Measurements from ENCODE around the gene GPR39.

DNA sequence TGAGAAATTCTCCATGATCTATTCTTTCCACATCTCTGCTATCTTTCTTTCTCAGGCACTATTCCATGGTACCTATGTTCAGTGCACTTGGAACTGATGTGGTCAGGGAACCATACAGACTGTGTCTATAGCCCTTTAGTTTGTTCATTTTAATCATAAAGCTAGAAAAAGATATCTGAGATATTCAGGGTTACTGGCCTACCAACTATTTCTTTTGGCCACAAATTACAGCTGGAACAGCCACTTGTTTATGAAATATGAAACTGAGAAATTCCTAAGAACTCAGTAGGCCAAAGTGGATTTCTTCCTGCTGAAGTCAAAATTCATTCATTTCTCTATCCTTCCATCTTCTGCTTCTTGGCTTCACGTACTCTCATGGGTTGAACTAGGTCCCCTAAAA is 276.2 kb downstream of the GPR39 start:
- TF ChIP-seq, protein P1, sequence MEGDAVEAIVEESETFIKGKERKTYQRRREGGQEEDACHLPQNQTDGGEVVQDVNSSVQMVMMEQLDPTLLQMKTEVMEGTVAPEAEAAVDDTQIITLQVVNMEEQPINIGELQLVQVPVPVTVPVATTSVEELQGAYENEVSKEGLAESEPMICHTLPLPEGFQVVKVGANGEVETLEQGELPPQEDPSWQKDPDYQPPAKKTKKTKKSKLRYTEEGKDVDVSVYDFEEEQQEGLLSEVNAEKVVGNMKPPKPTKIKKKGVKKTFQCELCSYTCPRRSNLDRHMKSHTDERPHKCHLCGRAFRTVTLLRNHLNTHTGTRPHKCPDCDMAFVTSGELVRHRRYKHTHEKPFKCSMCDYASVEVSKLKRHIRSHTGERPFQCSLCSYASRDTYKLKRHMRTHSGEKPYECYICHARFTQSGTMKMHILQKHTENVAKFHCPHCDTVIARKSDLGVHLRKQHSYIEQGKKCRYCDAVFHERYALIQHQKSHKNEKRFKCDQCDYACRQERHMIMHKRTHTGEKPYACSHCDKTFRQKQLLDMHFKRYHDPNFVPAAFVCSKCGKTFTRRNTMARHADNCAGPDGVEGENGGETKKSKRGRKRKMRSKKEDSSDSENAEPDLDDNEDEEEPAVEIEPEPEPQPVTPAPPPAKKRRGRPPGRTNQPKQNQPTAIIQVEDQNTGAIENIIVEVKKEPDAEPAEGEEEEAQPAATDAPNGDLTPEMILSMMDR (IDR thresholded peaks at IDR 0.05) = no peak
- TF ChIP-seq ZFX (IDR thresholded peaks at IDR 0.05; ENCODE audit: borderline replicate concordance) = no peak

Measured in 22Rv1 (cell line).